GM10248 (cell line): ENCODE results near the gene MCM5.

Source experiments
- CTCF ChIA-PET: fragments of 300-600 bp; sonication (Branson Sonifier 250); formaldehyde crosslinking; extraction: SDS; loops from one replicate; lab custom pipeline; 2021; ENCODE audit warnings: antibody characterized with exemption; lab: Yijun Ruan, JAX
- POLR2A ChIA-PET: fragments of 350-650 bp; sonication (Branson Sonifier 250); formaldehyde crosslinking; extraction: SDS; loops from one replicate; lab custom pipeline; 2020; ENCODE audit warnings: antibody characterized with exemption; lab: Yijun Ruan, JAX
- DNase-seq: peaks from one replicate; pipeline ENCODE4 v3.0.0; 2012; ENCODE audit errors: extremely low spot score
- CTCF ChIP-seq: IDR thresholded peaks from 2 replicates; pipeline ENCODE4 v1.5.1; 2012; ENCODE audit warnings: mild to moderate bottlenecking, low read depth; ENCODE audit errors: extremely low read depth, missing control alignments, control extremely low read depth

The MCM5 gene

GRCh38 chr22:35424081-35424480, 24.1 kb downstream of the MCM5 start:
- DNase-seq: no peak
- TF ChIP-seq CTCF: no peak
- ChIA-PET POLR2A (no interaction called here), CTCF (no interaction called here)

GRCh38 chr22:35424761-35425160, 24.8 kb downstream of the MCM5 start:
- no peak for TF ChIP-seq CTCF
- ChIA-PET CTCF (no interaction called here), POLR2A (no interaction called here)
- no peak for DNase-seq

- CTCF ChIA-PET: interaction anchor here (1.5 kb wide), 1 partner anchor 32 kb away, joined by 3 read pairs; no protein-coding TSS in a partner anchor
- POLR2A ChIA-PET: no interaction called here
- no peak for DNase-seq
- TF ChIP-seq CTCF: no peak
Measured at GRCh38 chr22:35425546-35425945, 25.6 kb downstream of the MCM5 start.

- ChIA-PET CTCF (interaction anchor here (0.9 to 1.5 kb wide), 3 partner anchors 14 to 33 kb away, joined by 3 read pairs; no protein-coding TSS in a partner anchor), POLR2A (no interaction called here)
- TF ChIP-seq CTCF: no peak
- DNase-seq: no peak
Measured at GRCh38 chr22:35425971-35426800, 26.2 kb downstream of the MCM5 start.

GRCh38 chr22:35426801-35427140, 26.8 kb downstream of the MCM5 start:
- no peak for TF ChIP-seq CTCF
- POLR2A ChIA-PET: no interaction called here
- no peak for DNase-seq
- CTCF ChIA-PET: interaction anchor here (0.9 to 1.5 kb wide), 3 partner anchors 14 to 33 kb away, joined by 3 read pairs; no protein-coding TSS in a partner anchor

- peak; percentile 44 for TF ChIP-seq CTCF
- peak; percentile 73 for DNase-seq
- POLR2A ChIA-PET: no interaction called here
- CTCF ChIA-PET: interaction anchor here (0.6 to 4.0 kb wide), 13 partner anchors 11 to 190 kb away, joined by 3 to 22 read pairs (median 3); no protein-coding TSS in a partner anchor
Measured at GRCh38 chr22:35430897-35431322, 31.0 kb downstream of the MCM5 start.
